ENCODE results near the gene DOCK6.

Gene DOCK6

GRCh38 chr19:11242864-11243797 is 19.2 kb downstream of the DOCK6 start:
- DNase-seq = peak; percentile 55 to 93

- DNase-seq = no peak
These were observed 20.3 kb downstream of the DOCK6 start for GRCh38 chr19:11242025-11242424.

- DNase-seq = no peak
These were observed 22.3 kb downstream of the DOCK6 start for GRCh38 chr19:11240008-11240444.

- DNase-seq = no peak
These were observed 22.8 kb downstream of the DOCK6 start, which contains the start of gene ANGPTL8 for GRCh38 chr19:11239377-11240000. Gene ANGPTL8, plus strand, starts transcription at chr19:11239619. Its CDS starts 19 bp downstream, at chr19:11239638.

- no peak for DNase-seq
These were observed 23.4 kb downstream of the DOCK6 start for GRCh38 chr19:11238781-11239376.

GRCh38 chr19:11238041-11238440 is 24.3 kb downstream of the DOCK6 start:
- no peak for DNase-seq

- DNase-seq = no peak
These were observed 25.0 kb downstream of the DOCK6 start for GRCh38 chr19:11237321-11237720.

- no peak for DNase-seq
These were observed 25.7 kb downstream of the DOCK6 start for GRCh38 chr19:11236324-11237301.

- no peak for DNase-seq
These were observed 27.7 kb downstream of the DOCK6 start for GRCh38 chr19:11234486-11235075.

- no peak for DNase-seq
These were observed 29.3 kb downstream of the DOCK6 start for GRCh38 chr19:11233073-11233472.

GRCh38 chr19:11232555-11232954 is 29.8 kb downstream of the DOCK6 start:
- DNase-seq = no peak

GRCh38 chr19:11230621-11231386 is 31.5 kb downstream of the DOCK6 start:
- DNase-seq = no peak

GRCh38 chr19:11227195-11227886 is 35.0 kb downstream of the DOCK6 start:
- no peak for DNase-seq

GRCh38 chr19:11226716-11227166 is 35.6 kb downstream of the DOCK6 start:
- no peak for DNase-seq

- no peak for DNase-seq
These were observed 36.5 kb downstream of the DOCK6 start for GRCh38 chr19:11225815-11226214.

- no peak for DNase-seq
These were observed 37.2 kb downstream of the DOCK6 start for GRCh38 chr19:11225172-11225571.

GRCh38 chr19:11224429-11224828 is 37.9 kb downstream of the DOCK6 start:
- no peak for DNase-seq

- no peak for DNase-seq
These were observed 39.1 kb downstream of the DOCK6 start for GRCh38 chr19:11223200-11223599.

- DNase-seq = no peak
These were observed 41.2 kb downstream of the DOCK6 start for GRCh38 chr19:11221082-11221598.

- DNase-seq = no peak
These were observed 47.9 kb downstream of the DOCK6 start for GRCh38 chr19:11214387-11214786.
